ENCODE data around the gene ZDHHC8.

- TF ChIP-seq POLR2AphosphoS5 (IDR thresholded peaks at IDR 0.05; ENCODE audit: low read depth, low read length) (no peak), POLR2A (IDR thresholded peaks at IDR 0.05; ENCODE audit: low read depth, low read length) (no peak)
Measured at GRCh38 chr22:20180245-20180630, 48.6 kb downstream of the ZDHHC8 start.
